NCI-H748 (cell line): Measurements from ENCODE around the gene STRIT1.

Experiments
- DNase-seq: peaks from one replicate; lab custom pipeline; 2025; ENCODE audit not compliant: unreplicated experiment; lab: John Stamatoyannopoulos, UW

STRIT1 gene

GRCh38 chr3:155293516-155293915 lies at the start of gene STRIT1:
Gene STRIT1, minus strand, starts transcription at chr3:155293683.
- no peak for DNase-seq

- DNase-seq: no peak
These were observed 48.9 kb upstream of the STRIT1 start for GRCh38 chr3:155342344-155342743.

GRCh38 chr3:155339052-155339451 lies 45.6 kb upstream of the STRIT1 start:
- no peak for DNase-seq

GRCh38 chr3:155335724-155336354 lies 42.4 kb upstream of the STRIT1 start:
- DNase-seq: no peak

- DNase-seq: no peak
These were observed 41.6 kb upstream of the STRIT1 start for GRCh38 chr3:155334914-155335723.

GRCh38 chr3:155334215-155334913 lies 40.9 kb upstream of the STRIT1 start:
- no peak for DNase-seq

- DNase-seq: no peak
These were observed 39.2 kb upstream of the STRIT1 start for GRCh38 chr3:155332716-155333115.

- no peak for DNase-seq
These were observed 37.6 kb upstream of the STRIT1 start for GRCh38 chr3:155331078-155331477.

GRCh38 chr3:155330370-155330769 lies 36.9 kb upstream of the STRIT1 start:
- no peak for DNase-seq

GRCh38 chr3:155329513-155330048 lies 36.1 kb upstream of the STRIT1 start:
- DNase-seq: no peak

GRCh38 chr3:155327871-155328270 lies 34.4 kb upstream of the STRIT1 start:
- DNase-seq: no peak

- no peak for DNase-seq
These were observed 33.9 kb upstream of the STRIT1 start for GRCh38 chr3:155327430-155327829.

- DNase-seq: no peak
These were observed 33.4 kb upstream of the STRIT1 start for GRCh38 chr3:155326901-155327300.

- no peak for DNase-seq
These were observed 32.8 kb upstream of the STRIT1 start for GRCh38 chr3:155326244-155326643.

GRCh38 chr3:155325263-155325835 lies 31.9 kb upstream of the STRIT1 start:
- DNase-seq: peak; percentile 47

GRCh38 chr3:155323063-155323666 lies 29.7 kb upstream of the STRIT1 start:
- peak; percentile 68 for DNase-seq

GRCh38 chr3:155321418-155321817 lies 27.9 kb upstream of the STRIT1 start:
- no peak for DNase-seq

GRCh38 chr3:155320934-155321333 lies 27.5 kb upstream of the STRIT1 start:
- DNase-seq: no peak

GRCh38 chr3:155318740-155319139 lies 25.3 kb upstream of the STRIT1 start:
- DNase-seq: no peak

GRCh38 chr3:155317211-155317610 lies 23.7 kb upstream of the STRIT1 start:
- no peak for DNase-seq

- no peak for DNase-seq
These were observed 22.9 kb upstream of the STRIT1 start for GRCh38 chr3:155316426-155316825.
